ENCODE measurements around the gene NPL.

DNA sequence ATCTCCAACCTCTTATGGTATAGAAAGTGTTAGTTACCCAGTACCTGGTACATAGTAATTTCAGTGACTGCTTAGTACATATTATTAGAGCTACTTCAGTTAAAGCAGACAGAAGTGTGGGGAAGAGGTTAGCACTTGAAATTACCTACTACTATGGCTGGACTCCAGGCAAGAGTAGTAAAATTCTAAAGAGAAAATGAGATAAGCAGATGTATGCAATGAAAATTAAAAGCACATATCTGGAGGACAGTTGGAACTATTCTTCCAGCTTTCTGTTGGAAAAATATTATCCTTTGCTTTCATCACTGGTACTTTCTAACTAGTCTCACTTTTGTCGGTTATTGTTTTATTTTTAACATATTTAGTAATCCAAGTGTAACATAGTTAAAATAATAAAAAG lies 73.3 kb downstream of the NPL start:
- no peak for TF ChIP-seq CTCF (conservative IDR thresholded peaks at IDR 0.05; ENCODE audit: low read length)
- no peak for TF ChIP-seq EZH2phosphoT487 (IDR thresholded peaks at IDR 0.05; ENCODE audit: borderline replicate concordance, low read depth, low read length)

All from OCI-LY7 (cell line).